ENCODE results near the gene GRIA3.

GRIA3 gene

GRCh38 chrX:123199338-123199737 is 15.3 kb downstream of the GRIA3 start:
- DNase-seq: no peak

- no peak for DNase-seq
Observed at GRCh38 chrX:123201720-123202119, 17.6 kb downstream of the GRIA3 start.

- no peak for DNase-seq
Observed at GRCh38 chrX:123202523-123202922, 18.4 kb downstream of the GRIA3 start.

GRCh38 chrX:123203772-123204171 is 19.7 kb downstream of the GRIA3 start:
- no peak for DNase-seq

GRCh38 chrX:123206176-123206575 is 22.1 kb downstream of the GRIA3 start:
- DNase-seq: no peak

GRCh38 chrX:123210252-123210651 is 26.2 kb downstream of the GRIA3 start:
- no peak for DNase-seq

GRCh38 chrX:123215397-123216089 is 31.5 kb downstream of the GRIA3 start:
- no peak for DNase-seq

- DNase-seq: no peak
Observed at GRCh38 chrX:123217077-123217476, 33.0 kb downstream of the GRIA3 start.

- DNase-seq: no peak
Observed at GRCh38 chrX:123217728-123218127, 33.6 kb downstream of the GRIA3 start.

GRCh38 chrX:123219916-123220315 is 35.8 kb downstream of the GRIA3 start:
- no peak for DNase-seq

GRCh38 chrX:123222920-123223319 is 38.8 kb downstream of the GRIA3 start:
- no peak for DNase-seq

- no peak for DNase-seq
Observed at GRCh38 chrX:123223409-123223808, 39.3 kb downstream of the GRIA3 start.

GRCh38 chrX:123223859-123224258 is 39.8 kb downstream of the GRIA3 start:
- DNase-seq: no peak

- no peak for DNase-seq
Observed at GRCh38 chrX:123230798-123231197, 46.7 kb downstream of the GRIA3 start.

- no peak for DNase-seq
Observed at GRCh38 chrX:123236859-123237258, 52.8 kb downstream of the GRIA3 start.

GRCh38 chrX:123237271-123237670 is 53.2 kb downstream of the GRIA3 start:
- DNase-seq: no peak

GRCh38 chrX:123254457-123254856 is 70.4 kb downstream of the GRIA3 start:
- no peak for DNase-seq

- no peak for DNase-seq
Observed at GRCh38 chrX:123256378-123256777, 72.3 kb downstream of the GRIA3 start.

- no peak for DNase-seq
Observed at GRCh38 chrX:123260920-123261418, 76.9 kb downstream of the GRIA3 start.

GRCh38 chrX:123263270-123263669 is 79.2 kb downstream of the GRIA3 start:
- no peak for DNase-seq

- DNase-seq: no peak
Observed at GRCh38 chrX:123263747-123264146, 79.7 kb downstream of the GRIA3 start.

- no peak for DNase-seq
Observed at GRCh38 chrX:123267220-123267619, 83.1 kb downstream of the GRIA3 start.

GRCh38 chrX:123271902-123272301 is 87.8 kb downstream of the GRIA3 start:
- DNase-seq: no peak

GRCh38 chrX:123272630-123273029 is 88.6 kb downstream of the GRIA3 start:
- no peak for DNase-seq

- DNase-seq: no peak
Observed at GRCh38 chrX:123274796-123275195, 90.7 kb downstream of the GRIA3 start.
